AG04450 (cell line): ENCODE results near the gene RNF224. TPM values are rescaled to one million over a fixed set of nuclear protein-coding genes. Genes with fewer than 3 reads are reported as not detected.

ENCODE experiments used
- CTCF ChIA-PET: fragments of 300-600, 350-600 bp; formaldehyde crosslinking; extraction: SDS; loops from one replicate; lab custom pipeline; 2022; ENCODE audit warnings: antibody characterized with exemption, inconsistent platforms; lab: Charles Lee
- POLR2A ChIA-PET: fragments of 350-600 bp; formaldehyde crosslinking; extraction: SDS; loops from one replicate; lab custom pipeline; 2021; ENCODE audit warnings: antibody characterized with exemption, inconsistent platforms; lab: Yijun Ruan, JAX
- DNase-seq: peaks from one replicate; pipeline ENCODE4 v3.0.0-alpha.2; 2011; ENCODE audit warnings: low read depth, low spot score
- H3K27ac ChIP-seq: one replicate; pipeline ENCODE4 v1.5.1; 2012; ENCODE audit warnings: low read depth, low read length, control low read depth
- H3K27me3 ChIP-seq: one replicate; pipeline ENCODE4 v1.6.0; 2012; ENCODE audit warnings: low read length; ENCODE audit not compliant: control insufficient read depth, insufficient read depth
- H3K4me3 ChIP-seq: 2 replicates; pipeline ENCODE4 v1.5.1; 2011; ENCODE audit warnings: mild to moderate bottlenecking, low read depth, low read length, control low read depth
- H3K9me3 ChIP-seq: 2 replicates; pipeline ENCODE4 v1.5.1; 2012; ENCODE audit warnings: low read length; ENCODE audit not compliant: control insufficient read depth, insufficient read depth
- polyA plus RNA-seq: library from polyadenylated mRNA; depleted of rRNA; stranded (reverse); fragments of >200 nt; gene quantifications from 2 replicates; pipeline ENCODE4 v1.2.3, GENCODE V29; 2011
- TF ChIP-seq, protein P1 (sequence below): IDR thresholded peaks from 2 replicates; pipeline ENCODE4 v1.5.1; 2011; ENCODE audit warnings: low read depth, low read length, control low read depth, inconsistent platforms

Gene RNF224
- polyA plus RNA-seq, 1 experiment: not detected

DNA sequence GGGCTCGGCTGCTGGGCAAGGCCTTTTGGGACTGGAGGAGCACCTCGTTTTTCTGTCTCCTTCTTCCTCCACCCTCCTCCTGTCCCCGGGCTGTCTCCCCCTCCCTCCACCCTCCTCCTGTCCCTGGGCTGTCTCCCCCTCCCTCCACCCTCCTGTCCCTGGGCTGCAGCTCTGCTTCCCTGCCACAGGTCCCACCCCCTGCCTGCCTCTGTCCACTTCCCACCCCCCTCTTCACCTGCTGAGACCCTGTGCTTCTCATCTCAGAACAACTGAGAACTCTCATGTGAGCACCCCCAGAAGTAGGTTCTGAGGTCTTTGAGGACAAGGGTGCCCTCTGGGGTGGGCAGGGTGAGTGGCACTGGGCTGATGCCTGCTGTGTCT lies 44.4 kb downstream of the RNF224 start:
- CTCF ChIA-PET: interaction anchor here (1.0 kb wide), 1 partner anchor 35 kb away, joined by 3 read pairs; no protein-coding TSS in a partner anchor

DNA sequence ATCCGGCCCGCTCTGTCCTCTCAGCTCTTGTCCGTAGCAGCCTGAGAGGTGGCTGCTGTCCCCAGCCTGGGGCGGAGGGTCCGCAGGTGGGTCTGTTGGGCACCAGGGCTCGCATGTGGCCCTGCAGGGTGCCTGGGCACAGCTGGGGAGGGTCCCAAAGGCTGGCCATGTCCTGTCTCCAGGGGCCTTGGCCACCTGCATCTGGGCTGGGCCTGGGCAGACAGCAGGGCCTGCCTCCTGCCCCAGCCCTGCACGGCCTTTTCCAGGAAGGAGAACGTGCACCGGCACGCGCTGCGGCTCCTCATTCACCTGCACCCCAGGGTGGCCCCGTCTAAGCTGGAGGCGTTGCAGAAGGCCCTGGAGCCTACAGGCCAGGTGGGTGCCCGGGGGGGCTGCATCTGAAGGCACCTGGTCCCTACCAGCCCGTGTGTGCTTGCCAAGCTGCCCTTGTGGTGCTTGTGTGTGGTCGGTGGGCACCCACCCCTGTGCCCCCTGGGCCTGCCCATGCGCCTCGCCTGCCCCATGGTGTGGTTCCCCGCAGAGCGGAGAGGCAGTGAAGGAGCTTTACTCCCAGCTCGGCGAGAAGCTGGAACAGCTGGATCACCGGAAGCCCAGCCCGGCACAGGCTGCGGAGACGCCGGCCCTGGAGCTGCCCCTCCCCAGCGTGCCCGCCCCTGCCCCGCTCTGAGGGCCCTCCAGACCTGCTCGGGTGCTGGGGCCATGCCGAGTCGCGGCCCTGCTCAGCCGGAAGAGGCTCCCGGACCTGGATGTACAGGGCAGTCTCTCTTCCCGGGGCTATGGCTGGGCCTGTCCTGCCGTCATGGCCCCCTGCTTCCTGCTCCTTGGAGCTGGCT lies 45.2 kb downstream of the RNF224 start:
- Histone ChIP-seq H3K4me3 (no peak overlapping the region), H3K9me3 (no peaks in the 10 kb centered on the region; the same call in 1 of the 2 replicates), H3K27me3 (no peaks in the 10 kb centered on the region), H3K27ac (no peak overlapping the region)
- CTCF ChIA-PET: interaction anchor here (1.0 kb wide), 1 partner anchor 36 kb away, joined by 3 read pairs; no protein-coding TSS in a partner anchor
- POLR2A ChIA-PET: interaction anchor here (1.1 to 1.4 kb wide), 2 partner anchors 32 to 259 kb away, joined by 5 read pairs; partner anchors contain the start of gene TUBB4B
- DNase-seq: no peak
- TF ChIP-seq, protein P1, sequence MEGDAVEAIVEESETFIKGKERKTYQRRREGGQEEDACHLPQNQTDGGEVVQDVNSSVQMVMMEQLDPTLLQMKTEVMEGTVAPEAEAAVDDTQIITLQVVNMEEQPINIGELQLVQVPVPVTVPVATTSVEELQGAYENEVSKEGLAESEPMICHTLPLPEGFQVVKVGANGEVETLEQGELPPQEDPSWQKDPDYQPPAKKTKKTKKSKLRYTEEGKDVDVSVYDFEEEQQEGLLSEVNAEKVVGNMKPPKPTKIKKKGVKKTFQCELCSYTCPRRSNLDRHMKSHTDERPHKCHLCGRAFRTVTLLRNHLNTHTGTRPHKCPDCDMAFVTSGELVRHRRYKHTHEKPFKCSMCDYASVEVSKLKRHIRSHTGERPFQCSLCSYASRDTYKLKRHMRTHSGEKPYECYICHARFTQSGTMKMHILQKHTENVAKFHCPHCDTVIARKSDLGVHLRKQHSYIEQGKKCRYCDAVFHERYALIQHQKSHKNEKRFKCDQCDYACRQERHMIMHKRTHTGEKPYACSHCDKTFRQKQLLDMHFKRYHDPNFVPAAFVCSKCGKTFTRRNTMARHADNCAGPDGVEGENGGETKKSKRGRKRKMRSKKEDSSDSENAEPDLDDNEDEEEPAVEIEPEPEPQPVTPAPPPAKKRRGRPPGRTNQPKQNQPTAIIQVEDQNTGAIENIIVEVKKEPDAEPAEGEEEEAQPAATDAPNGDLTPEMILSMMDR: no peak

More for the DNA sequence above, 44.4 kb downstream of the RNF224 start:
- POLR2A ChIA-PET: no interaction called here
- H3K27ac ChIP-seq: no peak overlapping the region
- TF ChIP-seq, protein P1: no peak
- H3K9me3 ChIP-seq: no peaks in the 10 kb centered on the region; the same call in 1 of the 2 replicates
- DNase-seq: no peak
- H3K4me3 ChIP-seq: no peak overlapping the region
- H3K27me3 ChIP-seq: no peaks in the 10 kb centered on the region

DNA sequence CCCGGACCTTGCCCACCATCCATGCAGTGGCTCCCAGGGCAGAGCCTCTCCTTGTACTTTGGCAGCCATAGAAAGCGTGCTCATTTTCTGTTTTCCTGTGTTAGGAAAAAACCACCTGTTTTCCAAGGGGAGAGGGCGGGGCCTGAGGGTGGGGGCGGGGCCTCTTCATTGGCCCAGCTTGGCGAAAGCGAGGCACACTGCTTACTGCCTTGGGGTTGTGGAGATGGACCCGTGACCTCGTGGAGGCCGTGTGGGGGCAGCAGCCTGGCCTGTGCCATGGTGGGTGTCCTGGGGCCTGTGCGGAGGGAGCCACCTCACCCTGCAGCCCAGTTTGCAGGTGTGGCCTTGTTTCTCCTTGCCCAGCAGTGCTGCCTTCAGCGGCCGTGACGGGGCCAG lies 45.8 kb downstream of the RNF224 start:
- POLR2A ChIA-PET: interaction anchor here (0.6 to 1.4 kb wide), 3 partner anchors 32 to 258 kb away, joined by 5 to 11 read pairs (median 5); partner anchors contain the start of gene TUBB4B

DNA sequence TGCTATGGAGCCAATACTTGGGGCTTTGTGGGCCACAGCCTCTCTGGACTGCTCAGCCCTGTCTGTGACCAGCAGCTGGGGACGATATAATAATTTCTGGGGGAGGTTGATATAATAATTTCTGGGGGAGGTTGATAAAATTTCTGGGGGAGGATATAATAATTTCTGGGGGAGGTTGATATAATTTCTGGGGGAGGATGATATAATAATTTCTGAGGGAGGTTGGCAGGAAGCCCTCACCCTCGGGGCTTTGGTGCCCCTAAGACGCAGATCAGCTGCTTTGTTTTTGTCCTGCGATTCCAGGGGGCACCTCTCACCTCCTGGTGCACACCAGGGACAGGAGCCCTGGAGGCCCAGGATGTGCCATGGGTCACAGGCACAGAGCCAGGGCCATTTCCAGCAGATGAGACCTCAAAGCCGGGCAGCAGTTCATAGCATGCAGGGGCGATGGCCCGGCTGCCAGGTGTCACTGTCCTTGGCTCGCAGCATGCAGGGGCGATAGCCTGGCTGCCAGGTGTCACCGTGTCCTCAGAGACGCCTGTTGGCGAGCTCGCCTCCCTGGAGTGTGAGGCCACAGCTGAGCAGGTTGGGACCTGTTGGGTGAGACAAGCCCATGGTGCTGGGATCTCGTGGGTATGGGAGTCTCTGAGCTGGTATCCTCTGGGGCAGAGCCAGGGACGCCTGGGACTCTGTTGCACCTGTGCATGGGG lies 46.5 kb downstream of the RNF224 start:
- ChIA-PET POLR2A (interaction anchor here (0.6 to 1.4 kb wide), 3 partner anchors 33 to 164 kb away, joined by 3 to 11 read pairs (median 5); partner anchors contain the start of gene TUBB4B), CTCF (no interaction called here)
- no peak overlapping the region for H3K27ac ChIP-seq
- H3K27me3 ChIP-seq: no peaks in the 10 kb centered on the region
- no peak overlapping the region for H3K4me3 ChIP-seq
- TF ChIP-seq, protein P1: no peak
- H3K9me3 ChIP-seq: peaks cover under 1% of the 10 kb centered on the region; the same call in 1 of the 2 replicates
- DNase-seq: no peak

More for the DNA sequence above, 45.8 kb downstream of the RNF224 start:
- no peaks in the 10 kb centered on the region; the same call in 1 of the 2 replicates for H3K9me3 ChIP-seq
- CTCF ChIA-PET: no interaction called here
- H3K27ac ChIP-seq: no peak overlapping the region
- H3K27me3 ChIP-seq: no peaks in the 10 kb centered on the region
- TF ChIP-seq, protein P1: no peak
- DNase-seq: no peak
- H3K4me3 ChIP-seq: no peak overlapping the region
